GM18502 (cell line): ENCODE measurements around the gene OR2B6.

Source experiments
- ATAC-seq: cut with Tn5 transposase; IDR thresholded peaks from one replicate; pipeline ENCODE4 v1.9.1; 2021; ENCODE audit warnings: mild to moderate bottlenecking; ENCODE audit not compliant: unreplicated experiment, poor library complexity

OR2B6 gene

DNA sequence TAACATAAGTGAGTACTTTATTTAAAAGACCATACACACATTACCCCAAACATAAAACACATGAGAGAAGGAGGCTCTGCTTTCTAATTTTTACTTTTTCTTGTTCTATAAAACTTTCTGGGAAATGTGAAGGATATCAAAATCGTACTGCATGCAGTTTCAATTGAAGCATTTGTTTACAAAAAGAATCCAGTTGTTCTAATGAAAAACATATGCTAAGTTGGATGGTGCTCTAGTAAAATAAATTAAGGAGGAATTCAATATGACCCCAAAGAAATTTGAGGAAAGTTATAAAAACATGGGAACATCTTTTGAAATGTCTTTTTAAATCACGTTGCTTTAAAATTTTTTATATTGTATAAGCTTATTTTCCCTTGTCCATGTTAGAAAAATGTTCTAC is 37.6 kb downstream of the OR2B6 start:
- ATAC-seq, result no peak

DNA sequence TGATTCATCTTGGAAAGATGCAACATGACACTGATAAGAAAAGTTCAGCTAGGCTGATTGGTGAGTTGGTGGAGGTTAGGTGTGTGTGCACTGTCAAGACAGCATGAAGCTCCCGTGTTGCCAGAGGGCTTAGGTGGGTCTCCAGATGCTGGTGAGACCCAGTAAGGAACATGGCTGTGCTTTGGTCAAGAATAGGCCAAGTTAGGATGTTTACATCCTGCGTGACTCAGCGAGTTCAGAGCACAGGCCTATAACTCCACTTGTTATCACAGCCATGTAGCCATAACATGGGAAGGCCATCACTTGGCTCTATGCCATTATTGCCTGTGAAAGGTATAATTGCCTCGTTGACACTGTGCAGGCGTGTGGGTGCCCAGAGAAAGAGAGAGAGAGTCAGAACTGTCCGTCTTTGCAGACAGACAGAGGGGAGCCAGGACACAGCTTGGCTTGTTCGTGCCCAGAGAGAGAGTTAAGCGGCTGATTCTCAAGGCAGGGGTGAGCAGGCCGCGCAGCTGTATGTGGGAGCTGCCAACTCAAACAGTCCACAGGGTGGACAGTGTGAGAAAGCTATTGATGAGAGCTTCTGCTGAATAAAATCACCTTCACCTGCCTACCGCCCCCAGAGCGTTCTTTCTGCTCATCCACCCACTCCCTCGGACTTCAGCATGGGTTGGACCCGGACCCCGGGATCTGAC is 43.5 kb downstream of the OR2B6 start:
- ATAC-seq, result no peak

DNA sequence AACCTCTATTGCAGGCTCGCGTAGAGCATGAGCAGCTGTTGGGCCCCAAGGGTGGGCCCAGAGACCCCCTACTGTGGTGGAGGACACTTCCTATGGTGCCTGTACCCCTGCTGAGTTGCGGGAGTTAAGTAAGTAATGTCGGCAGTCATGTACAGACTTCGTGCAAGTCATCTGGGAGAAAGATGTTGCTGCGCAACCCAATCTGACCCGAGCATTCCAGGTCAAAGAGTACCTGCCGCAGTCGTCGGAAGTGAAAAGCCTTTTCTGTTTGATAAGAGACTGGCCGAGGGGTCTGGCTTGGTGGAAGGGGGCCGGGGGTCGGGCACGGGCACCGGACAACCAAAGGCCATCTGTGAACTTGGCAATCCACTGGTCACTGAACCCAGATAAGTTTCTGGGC is 44.3 kb downstream of the OR2B6 start:
- ATAC-seq, result no peak

DNA sequence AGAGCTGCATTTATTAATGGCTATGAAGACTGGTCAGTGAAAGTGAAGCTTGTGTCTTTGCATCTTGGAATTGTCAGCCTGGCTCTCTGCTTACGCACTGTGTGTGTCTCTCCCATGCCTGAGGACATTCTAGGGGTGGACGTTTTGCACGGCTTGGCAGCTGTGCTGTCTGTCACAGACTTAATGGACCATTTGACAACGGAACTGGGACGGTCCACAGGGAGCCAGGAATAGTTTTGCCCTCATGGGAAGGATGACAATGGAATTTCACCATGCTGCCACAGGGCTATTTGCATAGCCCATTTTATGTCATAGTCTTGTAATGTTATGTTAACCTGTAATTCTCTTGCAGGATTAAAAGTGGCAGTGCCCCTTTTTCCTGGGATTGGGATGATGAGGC is 44.7 kb downstream of the OR2B6 start:
- ATAC-seq, result no peak

DNA sequence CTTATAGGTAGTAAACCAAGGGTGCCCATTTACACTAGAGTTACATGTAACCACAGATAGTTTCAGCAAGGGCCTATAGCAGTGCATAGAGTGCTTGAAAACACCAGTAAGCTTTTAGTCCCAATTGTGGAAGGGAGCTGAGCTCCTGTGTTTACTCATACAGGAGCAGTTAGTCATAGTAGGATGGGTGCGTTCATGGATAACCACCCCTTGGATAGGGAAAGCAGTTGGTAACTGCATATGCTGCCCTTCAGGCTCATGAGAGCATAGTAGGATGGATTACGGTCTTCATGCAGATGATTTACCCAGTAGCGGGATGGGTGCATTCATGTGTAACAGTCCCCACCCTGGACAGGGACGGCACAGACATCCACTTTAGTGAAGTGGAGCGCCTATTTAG is 45.1 kb downstream of the OR2B6 start:
- ATAC-seq, result no peak

DNA sequence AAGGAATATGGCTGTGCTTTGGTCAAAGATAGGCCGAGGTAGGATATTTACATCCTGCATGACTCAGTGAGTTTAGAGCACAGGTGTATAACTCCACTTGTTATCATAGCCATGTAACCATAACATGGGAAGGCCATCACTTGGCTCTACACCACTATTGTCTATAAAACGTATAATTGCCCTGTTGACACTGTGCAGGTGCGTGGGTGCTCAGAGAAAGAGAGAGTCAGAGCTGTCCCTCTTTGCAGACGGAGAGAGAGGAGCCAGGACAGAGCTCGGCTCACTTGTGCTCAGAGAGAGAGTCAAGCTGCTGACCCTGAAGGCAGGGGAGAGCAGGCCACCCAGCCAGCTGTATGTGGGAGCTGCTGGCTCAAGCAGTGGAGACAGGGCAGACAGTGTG is 46.0 kb downstream of the OR2B6 start:
- no peak for ATAC-seq

DNA sequence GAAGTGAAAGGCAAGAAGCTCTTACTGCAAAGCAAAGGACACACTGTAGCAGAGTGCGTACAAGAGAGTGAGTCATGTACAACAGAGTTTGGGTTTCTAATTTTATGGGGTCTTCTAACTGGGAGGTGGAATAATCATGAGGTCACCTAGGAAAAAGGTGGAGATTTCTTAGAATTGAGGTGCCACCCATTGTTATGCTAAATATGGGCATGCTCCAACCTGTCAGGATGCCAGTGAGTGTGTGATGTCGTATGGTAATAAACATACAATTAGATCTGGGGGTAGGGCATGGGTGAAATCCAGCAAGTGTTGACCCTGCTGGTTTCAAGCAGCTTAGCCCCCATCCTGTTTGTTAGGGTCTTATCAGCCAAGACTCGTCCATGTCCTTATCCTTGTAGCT is 46.6 kb downstream of the OR2B6 start:
- no peak for ATAC-seq

DNA sequence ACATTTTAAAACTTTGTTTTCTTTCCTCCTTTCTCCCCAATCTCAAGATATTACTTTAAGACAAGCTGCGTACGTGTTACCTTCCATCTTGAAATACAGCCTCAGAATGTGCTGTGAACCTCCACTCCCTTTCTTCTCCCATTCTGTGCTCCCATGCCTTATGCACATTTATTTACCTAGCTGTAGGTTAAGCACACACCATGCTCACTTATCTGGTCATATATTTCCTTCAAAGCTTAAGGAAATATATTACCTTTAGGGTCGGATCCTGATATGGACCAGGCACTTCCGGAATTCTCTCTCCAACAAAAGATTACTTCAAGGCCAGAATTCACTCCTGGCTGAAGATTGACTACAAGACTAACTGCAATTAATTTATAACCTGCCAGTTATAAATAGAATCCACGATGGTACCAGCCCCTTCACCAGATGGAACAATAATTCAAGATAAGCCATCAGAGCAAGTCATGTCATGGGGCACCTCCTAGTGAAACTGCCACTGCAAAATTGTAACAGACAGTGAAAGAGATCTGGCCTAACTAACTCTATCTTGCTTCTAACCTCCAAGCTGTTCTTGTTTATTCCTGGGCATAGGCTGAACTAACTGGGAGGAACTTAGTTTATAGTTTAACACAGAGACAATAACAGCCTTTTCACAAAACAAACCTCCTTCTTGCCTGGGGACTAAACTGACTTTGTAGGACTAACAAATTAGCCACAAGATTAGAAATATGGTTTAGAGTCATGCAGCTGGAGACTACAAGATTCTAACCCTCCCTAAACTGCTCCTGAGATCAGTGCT is 47.5 kb downstream of the OR2B6 start:
- ATAC-seq, result no peak

DNA sequence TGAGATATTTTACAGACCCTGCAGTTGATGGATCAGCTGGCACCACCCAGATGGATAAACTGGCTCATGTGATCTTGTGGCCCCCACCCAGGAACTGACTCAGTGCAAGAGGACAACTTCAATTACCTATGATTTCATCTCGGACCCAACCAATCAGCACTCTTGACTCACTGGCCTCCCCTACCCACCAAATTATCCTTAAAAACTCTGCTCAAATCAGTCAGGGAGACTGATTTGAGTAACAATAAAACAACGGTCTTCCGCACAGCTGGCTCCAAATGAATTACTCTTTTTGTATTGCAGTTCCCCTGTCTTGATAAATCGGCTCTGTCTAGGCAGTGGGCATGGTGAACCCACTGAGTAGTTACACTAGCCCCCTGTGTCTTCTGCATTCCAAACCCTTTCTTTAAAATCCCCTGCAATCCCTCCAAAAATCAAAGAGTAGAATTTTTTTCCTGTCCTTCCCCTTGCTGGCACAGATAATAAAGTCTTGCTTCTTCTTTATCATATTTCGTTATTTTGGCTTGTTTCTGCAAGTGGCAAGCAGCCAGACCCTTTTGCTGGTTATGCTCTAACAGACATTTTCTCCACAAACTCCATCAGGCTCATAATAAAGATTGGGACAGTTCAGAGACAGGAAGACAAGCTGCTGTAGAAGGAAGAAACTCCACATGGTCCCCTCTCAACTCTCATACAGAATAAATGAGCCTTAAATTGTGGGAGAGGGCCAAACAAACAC is 48.3 kb downstream of the OR2B6 start:
- no peak for ATAC-seq

DNA sequence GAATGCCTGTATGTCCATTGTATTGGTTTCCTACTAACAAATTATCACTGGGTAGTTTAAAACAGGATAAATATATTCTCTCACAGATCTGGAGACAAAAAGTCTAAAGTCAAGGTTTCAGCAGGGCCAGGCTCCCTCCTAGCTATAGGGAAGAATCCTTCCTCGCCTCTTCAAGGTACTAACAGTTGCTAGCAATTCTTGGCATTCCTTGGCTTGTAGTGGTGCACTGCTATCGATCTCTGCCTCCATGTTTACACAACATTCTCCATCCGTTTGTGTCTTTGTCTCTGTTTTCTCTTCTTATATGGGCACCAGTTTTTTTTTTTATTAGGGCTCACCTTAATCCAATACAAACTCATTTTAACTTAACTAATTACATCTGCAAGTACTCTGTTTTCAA is 48.9 kb downstream of the OR2B6 start:
- no peak for ATAC-seq
